ENCODE results near the gene MR1. TPM values are rescaled to one million over a fixed set of nuclear protein-coding genes. Genes with fewer than 3 reads are reported as not detected.

The MR1 gene
- total and polyA plus RNA-seq, 2 of the 13 experiments (the other 11 are each of a cell fraction or from before 2014, with no cell fraction given), result 7.7 to 10.4 TPM

DNA sequence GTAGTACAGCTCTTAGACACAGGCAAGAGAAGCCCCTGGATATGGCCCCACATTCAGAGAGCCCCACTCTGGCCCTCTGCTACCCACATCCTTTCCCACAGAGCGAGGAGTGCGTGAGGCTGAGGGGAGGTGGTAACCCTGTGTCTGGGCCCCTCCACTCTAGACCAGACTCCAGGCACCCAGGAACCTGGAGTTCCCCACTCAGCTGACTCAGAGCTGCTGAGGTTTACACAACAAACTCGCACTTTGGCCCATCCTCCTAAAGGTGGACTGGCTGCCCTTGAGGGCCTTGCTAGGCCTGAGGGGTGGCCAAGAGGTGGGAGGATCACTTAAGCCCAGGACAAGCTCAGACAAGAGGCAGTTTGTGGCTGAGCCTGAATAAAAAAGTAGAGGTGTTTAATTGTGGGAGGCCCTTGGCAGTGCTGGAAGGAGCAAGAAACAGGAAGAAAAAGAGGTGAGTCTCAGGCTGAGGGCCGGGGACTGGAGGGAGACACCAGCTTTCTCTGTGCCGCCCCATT, 10.7 kb downstream of the MR1 start (continued):
- no peak for TF ChIP-seq MNT (IDR thresholded peaks at IDR 0.05)
- TF ChIP-seq ZFP91 (CRISPR knock-in tag; IDR thresholded peaks at IDR 0.05; ENCODE audit: borderline replicate concordance), result peak; percentile 42
- no peak for TF ChIP-seq NFIB (CRISPR knock-in tag; IDR thresholded peaks at IDR 0.05; ENCODE audit: borderline replicate concordance)
- peak; percentile 73 for TF ChIP-seq SKI (IDR thresholded peaks at IDR 0.05; ENCODE audit: partially characterized antibody)
- no peak; the same call in 1 of the 2 replicates for TF ChIP-seq ZSCAN21 (CRISPR knock-in tag; IDR thresholded peaks at IDR 0.05; ENCODE audit: borderline replicate concordance)
- no peak for TF ChIP-seq ZNF160 (CRISPR knock-in tag; IDR thresholded peaks at IDR 0.05)
- TF ChIP-seq, protein P1, sequence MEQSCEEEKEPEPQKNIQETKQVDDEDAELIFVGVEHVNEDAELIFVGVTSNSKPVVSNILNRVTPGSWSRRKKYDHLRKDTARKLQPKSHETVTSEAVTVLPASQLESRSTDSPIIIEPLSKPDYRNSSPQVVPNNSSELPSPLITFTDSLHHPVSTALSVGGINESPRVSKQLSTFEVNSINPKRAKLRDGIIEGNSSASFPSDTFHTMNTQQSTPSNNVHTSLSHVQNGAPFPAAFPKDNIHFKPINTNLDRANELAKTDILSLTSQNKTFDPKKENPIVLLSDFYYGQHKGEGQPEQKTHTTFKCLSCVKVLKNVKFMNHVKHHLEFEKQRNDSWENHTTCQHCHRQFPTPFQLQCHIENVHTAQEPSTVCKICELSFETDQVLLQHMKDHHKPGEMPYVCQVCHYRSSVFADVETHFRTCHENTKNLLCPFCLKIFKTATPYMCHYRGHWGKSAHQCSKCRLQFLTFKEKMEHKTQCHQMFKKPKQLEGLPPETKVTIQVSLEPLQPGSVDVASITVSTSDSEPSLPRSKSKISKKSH (CRISPR knock-in tag; IDR thresholded peaks at IDR 0.05; ENCODE audit: borderline replicate concordance), result no peak
- TF ChIP-seq ZKSCAN1 (IDR thresholded peaks at IDR 0.05; ENCODE audit: low read length), result no peak
- no peak for TF ChIP-seq ZNF577 (CRISPR knock-in tag; IDR thresholded peaks at IDR 0.05; ENCODE audit: borderline replicate concordance, low read depth)
- TF ChIP-seq, protein P2, sequence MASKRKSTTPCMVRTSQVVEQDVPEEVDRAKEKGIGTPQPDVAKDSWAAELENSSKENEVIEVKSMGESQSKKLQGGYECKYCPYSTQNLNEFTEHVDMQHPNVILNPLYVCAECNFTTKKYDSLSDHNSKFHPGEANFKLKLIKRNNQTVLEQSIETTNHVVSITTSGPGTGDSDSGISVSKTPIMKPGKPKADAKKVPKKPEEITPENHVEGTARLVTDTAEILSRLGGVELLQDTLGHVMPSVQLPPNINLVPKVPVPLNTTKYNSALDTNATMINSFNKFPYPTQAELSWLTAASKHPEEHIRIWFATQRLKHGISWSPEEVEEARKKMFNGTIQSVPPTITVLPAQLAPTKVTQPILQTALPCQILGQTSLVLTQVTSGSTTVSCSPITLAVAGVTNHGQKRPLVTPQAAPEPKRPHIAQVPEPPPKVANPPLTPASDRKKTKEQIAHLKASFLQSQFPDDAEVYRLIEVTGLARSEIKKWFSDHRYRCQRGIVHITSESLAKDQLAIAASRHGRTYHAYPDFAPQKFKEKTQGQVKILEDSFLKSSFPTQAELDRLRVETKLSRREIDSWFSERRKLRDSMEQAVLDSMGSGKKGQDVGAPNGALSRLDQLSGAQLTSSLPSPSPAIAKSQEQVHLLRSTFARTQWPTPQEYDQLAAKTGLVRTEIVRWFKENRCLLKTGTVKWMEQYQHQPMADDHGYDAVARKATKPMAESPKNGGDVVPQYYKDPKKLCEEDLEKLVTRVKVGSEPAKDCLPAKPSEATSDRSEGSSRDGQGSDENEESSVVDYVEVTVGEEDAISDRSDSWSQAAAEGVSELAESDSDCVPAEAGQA (IDR thresholded peaks at IDR 0.05; ENCODE audit: low read depth), result no peak
- TF ChIP-seq, protein P2 (CRISPR knock-in tag; IDR thresholded peaks at IDR 0.05; ENCODE audit: borderline replicate concordance), result 0 out of 2 replicates have a peak, but pooled peaks have one; percentile 41
- TF ChIP-seq SATB2 (CRISPR knock-in tag; IDR thresholded peaks at IDR 0.05), result no peak
- TF ChIP-seq KDM2A (CRISPR knock-in tag; IDR thresholded peaks at IDR 0.05; ENCODE audit: borderline replicate concordance, low read depth), result no peak
- no peak for TF ChIP-seq KDM5A (IDR thresholded peaks at IDR 0.05; ENCODE audit: borderline replicate concordance, low read length)
- TF ChIP-seq ZNF343 (CRISPR knock-in tag; IDR thresholded peaks at IDR 0.05), result no peak
- TF ChIP-seq ATF2 (CRISPR knock-in tag; IDR thresholded peaks at IDR 0.05), result no peak
- TF ChIP-seq, protein P3, sequence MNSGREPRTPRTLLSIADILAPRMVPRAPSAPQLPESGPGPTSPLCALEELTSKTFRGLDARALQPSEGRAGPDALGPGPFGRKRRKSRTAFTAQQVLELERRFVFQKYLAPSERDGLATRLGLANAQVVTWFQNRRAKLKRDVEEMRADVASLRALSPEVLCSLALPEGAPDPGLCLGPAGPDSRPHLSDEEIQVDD (CRISPR knock-in tag; IDR thresholded peaks at IDR 0.05; ENCODE audit: borderline replicate concordance), result no peak
